MCF 10A (cell line): ENCODE data around the gene ITGB1. TPM values are rescaled to one million over a fixed set of nuclear protein-coding genes. Genes with fewer than 3 reads are reported as not detected.

Source experiments
- BruUV-seq: library from RNA; stranded (reverse); fragments of 400-500 nt; replicated peaks from 2 replicates; lab custom pipeline; 2021; lab: Mats Ljungman, UMichigan
- CTCF ChIA-PET: fragments of 300-600 bp; sonication (Branson Sonifier 250); formaldehyde crosslinking; extraction: SDS; loops from one replicate; lab custom pipeline; 2021; ENCODE audit warnings: antibody characterized with exemption, inconsistent platforms; lab: Yijun Ruan, JAX
- POLR2A ChIA-PET: fragments of 300-600, 350-650 bp; sonication (Branson Sonifier 250); formaldehyde crosslinking; extraction: SDS; loops from one replicate; lab custom pipeline; 2020; ENCODE audit warnings: antibody characterized with exemption, inconsistent platforms; lab: Yijun Ruan, JAX
- DNase-seq: peaks from one replicate; pipeline ENCODE4 v3.0.0-alpha.2; 2018; ENCODE audit not compliant: unreplicated experiment
- H3K27ac Mint-ChIP-seq: one replicate; pipeline ENCODE4 v1.8.0; 2022; ENCODE audit warnings: mild to moderate bottlenecking, low read depth, mixed read lengths; ENCODE audit not compliant: unreplicated experiment
- H3K27me3 Mint-ChIP-seq: one replicate; pipeline ENCODE4 v1.8.0; 2022; ENCODE audit warnings: mixed read lengths; ENCODE audit not compliant: insufficient read depth, unreplicated experiment
- H3K36me3 Mint-ChIP-seq: one replicate; pipeline ENCODE4 v1.8.0; 2022; ENCODE audit warnings: mild to moderate bottlenecking, moderate library complexity, mixed read lengths; ENCODE audit not compliant: insufficient read depth, unreplicated experiment
- H3K4me1 Mint-ChIP-seq: one replicate; pipeline ENCODE4 v1.8.0; 2022; ENCODE audit warnings: mixed read lengths; ENCODE audit not compliant: insufficient read depth, unreplicated experiment
- H3K4me3 Mint-ChIP-seq: one replicate; pipeline ENCODE4 v1.8.0; 2022; ENCODE audit warnings: mild to moderate bottlenecking, moderate library complexity, mixed read lengths; ENCODE audit not compliant: unreplicated experiment
- H3K9me3 Mint-ChIP-seq: one replicate; pipeline ENCODE4 v1.8.0; 2022; ENCODE audit warnings: mixed read lengths; ENCODE audit not compliant: unreplicated experiment
- intact Hi-C: fragments of 100-400 bp; cut with micrococcal nuclease; formaldehyde crosslinking; loops from 2 replicates; pipeline ENCODE4 v1.14.1; 2022
- total RNA-seq: library from RNA; stranded (reverse); gene quantifications from 2 replicates; pipeline ENCODE4 v1.2.3, GENCODE V29; 2022
- TF ChIP-seq, protein P1 (sequence below): fragments of 200-600 bp; IDR thresholded peaks from one replicate; pipeline ENCODE4 v1.8.0; 2022; ENCODE audit warnings: antibody characterized with exemption, mild to moderate bottlenecking; ENCODE audit not compliant: unreplicated experiment

The ITGB1 gene
- total RNA-seq, 1 experiment from 2014 or later: 703 TPM

DNA sequence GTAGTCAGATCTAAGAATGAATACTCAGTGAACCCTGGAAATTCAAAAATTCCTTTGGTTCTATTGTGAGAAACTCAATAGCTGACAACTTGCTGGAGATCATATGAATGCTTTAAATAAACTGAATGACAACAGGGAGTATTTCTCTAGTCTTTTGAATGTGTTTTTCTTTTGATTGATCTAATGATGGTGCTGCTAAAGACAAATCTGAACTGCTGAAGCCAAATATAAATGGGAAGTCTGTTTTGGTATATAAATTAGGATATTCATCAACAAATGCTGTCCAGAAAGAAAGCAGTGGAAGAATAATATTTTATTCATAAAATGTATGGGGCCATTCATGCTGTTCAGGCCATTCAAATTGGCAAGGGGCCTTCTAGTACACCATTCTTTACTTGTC lies 79.4 kb downstream of the ITGB1 start:
- intact Hi-C loops: no loop called here
- Mint-ChIP-seq H3K36me3 (peaks cover 5% of the 10 kb centered on the region), H3K4me3 (no peak overlapping the region), H3K9me3 (no peaks in the 10 kb centered on the region), H3K27me3 (no peaks in the 10 kb centered on the region), H3K27ac (no peak overlapping the region), H3K4me1 (no peaks in the 10 kb centered on the region)
- BruUV-seq: no TSS peak
- CTCF ChIA-PET: no interaction called here
- POLR2A ChIA-PET: no interaction called here
- TF ChIP-seq, protein P1, sequence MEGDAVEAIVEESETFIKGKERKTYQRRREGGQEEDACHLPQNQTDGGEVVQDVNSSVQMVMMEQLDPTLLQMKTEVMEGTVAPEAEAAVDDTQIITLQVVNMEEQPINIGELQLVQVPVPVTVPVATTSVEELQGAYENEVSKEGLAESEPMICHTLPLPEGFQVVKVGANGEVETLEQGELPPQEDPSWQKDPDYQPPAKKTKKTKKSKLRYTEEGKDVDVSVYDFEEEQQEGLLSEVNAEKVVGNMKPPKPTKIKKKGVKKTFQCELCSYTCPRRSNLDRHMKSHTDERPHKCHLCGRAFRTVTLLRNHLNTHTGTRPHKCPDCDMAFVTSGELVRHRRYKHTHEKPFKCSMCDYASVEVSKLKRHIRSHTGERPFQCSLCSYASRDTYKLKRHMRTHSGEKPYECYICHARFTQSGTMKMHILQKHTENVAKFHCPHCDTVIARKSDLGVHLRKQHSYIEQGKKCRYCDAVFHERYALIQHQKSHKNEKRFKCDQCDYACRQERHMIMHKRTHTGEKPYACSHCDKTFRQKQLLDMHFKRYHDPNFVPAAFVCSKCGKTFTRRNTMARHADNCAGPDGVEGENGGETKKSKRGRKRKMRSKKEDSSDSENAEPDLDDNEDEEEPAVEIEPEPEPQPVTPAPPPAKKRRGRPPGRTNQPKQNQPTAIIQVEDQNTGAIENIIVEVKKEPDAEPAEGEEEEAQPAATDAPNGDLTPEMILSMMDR: no peak
- DNase-seq: no peak

GRCh38 chr10:32877915-32878314 lies 80.1 kb downstream of the ITGB1 start:
- intact Hi-C loops: no loop called here
- H3K9me3 Mint-ChIP-seq: peaks cover 6% of the 10 kb centered on the region
- TF ChIP-seq, protein P1: no peak
- no peak overlapping the region for H3K4me3 Mint-ChIP-seq
- no peaks in the 10 kb centered on the region for H3K4me1 Mint-ChIP-seq
- no peak overlapping the region for H3K27ac Mint-ChIP-seq
- peaks cover 5% of the 10 kb centered on the region for H3K36me3 Mint-ChIP-seq
- CTCF ChIA-PET: no interaction called here
- POLR2A ChIA-PET: no interaction called here
- no peaks in the 10 kb centered on the region for H3K27me3 Mint-ChIP-seq
- BruUV-seq: no TSS peak
- DNase-seq: no peak

DNA sequence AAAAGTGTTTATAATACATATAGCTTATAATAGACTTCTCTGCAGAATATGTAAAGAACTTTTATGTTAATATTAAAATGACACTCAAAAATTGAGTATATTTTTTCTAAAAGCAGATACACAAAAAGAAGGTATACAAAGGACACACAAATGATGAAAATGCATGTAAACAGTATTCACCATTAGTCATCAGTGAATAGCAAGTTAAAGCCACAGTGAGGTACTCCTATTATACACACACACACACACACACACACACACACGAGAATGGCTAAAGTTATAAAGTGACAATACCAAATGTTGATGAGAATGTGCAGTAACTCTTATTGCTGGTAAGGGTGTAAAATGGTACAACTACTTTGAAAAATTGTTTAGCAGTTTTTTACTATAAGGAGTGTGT lies 92.9 kb downstream of the ITGB1 start:
- TF ChIP-seq, protein P1: no peak
- no peaks in the 10 kb centered on the region for H3K36me3 Mint-ChIP-seq
- H3K27me3 Mint-ChIP-seq: no peaks in the 10 kb centered on the region
- no TSS peak for BruUV-seq
- DNase-seq: no peak
- intact Hi-C loops: no loop called here
- H3K4me1 Mint-ChIP-seq: no peaks in the 10 kb centered on the region
- CTCF ChIA-PET: no interaction called here
- H3K9me3 Mint-ChIP-seq: peaks cover 13% of the 10 kb centered on the region
- H3K27ac Mint-ChIP-seq: no peak overlapping the region
- H3K4me3 Mint-ChIP-seq: no peak overlapping the region
- POLR2A ChIA-PET: no interaction called here

- intact Hi-C loops: no loop called here
- TF ChIP-seq, protein P1: no peak
- no TSS peak for BruUV-seq
Observed at GRCh38 chr10:32854435-32854834, 103.6 kb downstream of the ITGB1 start.

More at GRCh38 chr10:32854435-32854834, 103.6 kb downstream of the ITGB1 start:
- ChIA-PET CTCF (no interaction called here), POLR2A (no interaction called here)
- no peaks in the 10 kb centered on the region for H3K9me3 Mint-ChIP-seq
- no peak overlapping the region for H3K4me3 Mint-ChIP-seq
- no peaks in the 10 kb centered on the region for H3K27me3 Mint-ChIP-seq
- no peaks in the 10 kb centered on the region for H3K36me3 Mint-ChIP-seq
- H3K27ac Mint-ChIP-seq: no peak overlapping the region
- no peak for DNase-seq
- no peaks in the 10 kb centered on the region for H3K4me1 Mint-ChIP-seq
